Lower leg skin (tissue), 4 donors: ENCODE measurements around the gene PPP1R14C. TPM values are rescaled to one million over a fixed set of nuclear protein-coding genes. Genes with fewer than 3 reads are reported as not detected.
"Not testable (repeated sequence)": the region's sequence is repeated elsewhere in the genome, so short reads cannot be mapped to it uniquely, and the experiment has no call there.

Experiments
- DNase-seq, 2 donors: peaks; one replicate each; pipeline ENCODE4 v3.0.0-alpha.2; 2019; ENCODE audit warnings: low spot score in 2 of 2
- H3K4me3 ChIP-seq: fragments of 200-600 bp; sonication (generic); 2 replicates; pipeline ENCODE4 v1.5.1; 2017; ENCODE audit warnings: mild to moderate bottlenecking, low read depth; ENCODE audit not compliant: poor library complexity, severe bottlenecking
- POLR2A ChIP-seq, 2 donors: fragments of 450-650 bp; IDR thresholded peaks; one replicate each; pipeline ENCODE4 v1.6.1; 2016 to 2017; ENCODE audit warnings: antibody characterized with exemption in 2 of 2, mild to moderate bottlenecking in 1 of 2, moderate library complexity in 1 of 2
- WGBS, 2 donors: methylation state at CpG; one replicate each; pipeline ENCODE4 v1.1.5; 2018; 5-methylcytosine and 5-hydroxymethylcytosine counted together
- intact Hi-C: fragments of 100-400 bp; cut with DNase I; formaldehyde crosslinking; loops from one replicate; pipeline ENCODE4 v1.15.0; 2023; ENCODE audit warnings: low total_unique reads
- total RNA-seq, 4 donors: library from RNA; depleted of rRNA; stranded (reverse); fragments of >200 nt; gene quantifications; one replicate each; pipeline ENCODE4 v1.1.0, GENCODE V29; 2016
- TF ChIP-seq, protein P1 (sequence below), 3 donors: fragments of 450-650 bp; IDR thresholded peaks; one replicate each; pipeline ENCODE4 v1.5.1; 2016; ENCODE audit warnings: antibody characterized with exemption in 3 of 3, mild to moderate bottlenecking in 3 of 3, moderate library complexity in 2 of 3

The PPP1R14C gene
- total RNA-seq, 4 donors from 2014 or later, result 116 to 145 (median 127) TPM

DNA sequence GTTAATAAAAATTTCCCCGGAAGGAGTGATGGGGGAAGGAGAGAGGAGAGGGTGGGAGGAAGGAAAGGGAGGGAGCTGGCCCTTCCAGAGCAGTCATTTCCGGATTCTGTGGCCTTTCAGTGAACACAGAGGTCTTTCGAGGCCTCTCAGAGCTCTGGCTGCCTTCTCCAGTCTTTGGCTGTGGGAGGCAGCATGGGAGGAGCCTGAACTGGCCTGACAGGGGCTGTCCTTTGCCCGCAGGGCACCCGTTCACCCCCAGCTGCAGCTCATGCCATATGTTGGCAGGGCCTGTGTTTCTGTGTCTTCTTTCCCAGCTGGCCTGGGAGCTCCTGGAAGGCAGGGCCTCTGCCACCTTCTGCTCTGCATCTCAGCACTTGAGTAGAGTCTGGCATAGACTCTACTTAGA, 95.5 kb downstream of the PPP1R14C start:
- H3K4me3 ChIP-seq, result no peak overlapping the region
- TF ChIP-seq, protein P1, sequence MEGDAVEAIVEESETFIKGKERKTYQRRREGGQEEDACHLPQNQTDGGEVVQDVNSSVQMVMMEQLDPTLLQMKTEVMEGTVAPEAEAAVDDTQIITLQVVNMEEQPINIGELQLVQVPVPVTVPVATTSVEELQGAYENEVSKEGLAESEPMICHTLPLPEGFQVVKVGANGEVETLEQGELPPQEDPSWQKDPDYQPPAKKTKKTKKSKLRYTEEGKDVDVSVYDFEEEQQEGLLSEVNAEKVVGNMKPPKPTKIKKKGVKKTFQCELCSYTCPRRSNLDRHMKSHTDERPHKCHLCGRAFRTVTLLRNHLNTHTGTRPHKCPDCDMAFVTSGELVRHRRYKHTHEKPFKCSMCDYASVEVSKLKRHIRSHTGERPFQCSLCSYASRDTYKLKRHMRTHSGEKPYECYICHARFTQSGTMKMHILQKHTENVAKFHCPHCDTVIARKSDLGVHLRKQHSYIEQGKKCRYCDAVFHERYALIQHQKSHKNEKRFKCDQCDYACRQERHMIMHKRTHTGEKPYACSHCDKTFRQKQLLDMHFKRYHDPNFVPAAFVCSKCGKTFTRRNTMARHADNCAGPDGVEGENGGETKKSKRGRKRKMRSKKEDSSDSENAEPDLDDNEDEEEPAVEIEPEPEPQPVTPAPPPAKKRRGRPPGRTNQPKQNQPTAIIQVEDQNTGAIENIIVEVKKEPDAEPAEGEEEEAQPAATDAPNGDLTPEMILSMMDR (IDR thresholded peaks at IDR 0.05), result no peak
- no peak for TF ChIP-seq POLR2A (IDR thresholded peaks at IDR 0.05)
- WGBS, 2 donors, result 38 to 46% methylated on average over 4 to 5 of the region's 5 CpGs
- DNase-seq, result no peak
- intact Hi-C loops, result no loop called here

DNA sequence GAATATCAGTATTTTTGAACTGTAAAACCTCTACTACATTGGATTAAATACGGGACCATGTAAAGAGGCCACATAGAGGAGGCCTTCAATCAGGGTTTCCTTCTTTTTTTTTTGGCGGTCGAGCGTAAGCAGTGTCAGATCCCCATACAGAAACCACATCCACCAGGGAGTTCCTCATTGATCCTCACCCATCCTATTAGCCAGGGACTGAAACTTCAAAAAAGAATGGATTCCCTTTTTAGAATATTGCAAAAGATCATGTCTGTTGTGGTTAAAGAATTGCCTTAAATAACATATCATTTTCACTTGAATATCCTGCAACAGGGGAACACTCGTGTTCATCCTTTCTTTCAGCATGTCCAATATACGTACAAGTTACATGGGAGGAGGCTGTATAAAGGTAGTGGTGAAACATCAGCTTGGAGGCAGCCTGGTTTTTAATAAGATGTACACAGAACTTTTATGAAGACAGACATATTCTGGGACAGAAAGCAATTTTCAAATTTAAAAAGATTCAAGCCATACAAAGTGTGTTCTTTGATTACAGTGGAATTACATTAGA, 96.1 kb downstream of the PPP1R14C start:
- 87% methylated on average over 6 of the region's 6 CpGs for WGBS, 2 donors
- TF ChIP-seq POLR2A (IDR thresholded peaks at IDR 0.05), result no peak
- TF ChIP-seq, protein P1 (IDR thresholded peaks at IDR 0.05), result no peak
- intact Hi-C loops, result no loop called here
- DNase-seq, result no peak
- H3K4me3 ChIP-seq, result no peak overlapping the region

DNA sequence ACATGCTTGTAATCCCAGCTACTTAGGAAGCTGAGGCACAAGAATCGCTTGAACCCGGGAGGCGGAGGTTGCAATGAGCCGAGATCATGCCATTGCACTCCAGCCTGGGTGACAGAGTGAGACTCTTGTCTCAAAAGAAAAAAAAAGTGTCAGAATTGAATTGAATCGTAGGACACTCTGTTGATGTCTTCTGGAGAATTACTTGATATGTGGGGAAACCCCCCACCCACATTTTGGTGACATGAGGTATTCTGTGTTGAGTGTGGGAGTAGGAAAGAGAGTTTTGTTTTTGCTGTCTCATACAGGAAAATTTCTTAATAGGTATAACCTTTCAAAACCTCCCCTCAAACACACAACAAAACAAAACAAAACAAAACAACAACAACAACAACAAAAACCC, 98.9 kb downstream of the PPP1R14C start:
- WGBS, 2 donors, result 81 to 88% methylated on average over 5 of the region's 5 CpGs
- H3K4me3 ChIP-seq, DNase-seq, intact Hi-C loops: not testable (repeated sequence)

DNA sequence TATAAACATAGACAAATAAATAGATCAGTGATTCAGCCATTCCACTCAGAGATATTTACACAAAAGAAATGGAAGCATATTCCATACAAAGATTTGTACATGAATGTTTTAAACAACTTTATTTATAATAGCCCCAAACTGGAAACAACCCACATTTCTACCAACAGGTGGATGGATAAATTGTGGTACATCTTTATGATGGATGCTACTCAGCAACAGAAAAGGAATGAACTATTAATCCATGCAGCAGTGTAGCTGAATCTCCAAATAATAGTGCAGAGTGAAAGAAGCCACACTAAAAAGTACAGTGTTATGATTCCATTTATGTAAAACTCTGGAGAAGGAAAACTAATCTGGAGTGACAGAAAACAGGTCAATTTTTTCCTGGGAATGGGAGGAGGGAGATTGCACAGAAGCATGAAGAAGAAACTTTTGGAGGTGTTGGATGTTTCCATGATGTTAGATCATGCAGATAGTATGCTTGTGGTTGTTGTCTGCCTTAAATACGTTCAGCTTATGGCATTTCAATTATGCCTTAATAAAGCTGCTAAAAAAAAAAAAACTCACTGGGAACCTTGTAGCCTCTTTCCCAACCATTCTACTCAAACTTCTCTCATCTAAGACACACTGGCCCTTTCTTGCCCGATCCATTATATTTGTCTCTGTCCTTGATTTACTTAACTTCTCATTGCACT, 100.9 kb downstream of the PPP1R14C start:
- no peak for DNase-seq
- H3K4me3 ChIP-seq, result no peak overlapping the region
- TF ChIP-seq, protein P1 (IDR thresholded peaks at IDR 0.05), result no peak
- no peak for TF ChIP-seq POLR2A (IDR thresholded peaks at IDR 0.05)
- intact Hi-C loops, result no loop called here
- WGBS, 2 donors, result 67 to 73% methylated on average over 2 of the region's 2 CpGs

DNA sequence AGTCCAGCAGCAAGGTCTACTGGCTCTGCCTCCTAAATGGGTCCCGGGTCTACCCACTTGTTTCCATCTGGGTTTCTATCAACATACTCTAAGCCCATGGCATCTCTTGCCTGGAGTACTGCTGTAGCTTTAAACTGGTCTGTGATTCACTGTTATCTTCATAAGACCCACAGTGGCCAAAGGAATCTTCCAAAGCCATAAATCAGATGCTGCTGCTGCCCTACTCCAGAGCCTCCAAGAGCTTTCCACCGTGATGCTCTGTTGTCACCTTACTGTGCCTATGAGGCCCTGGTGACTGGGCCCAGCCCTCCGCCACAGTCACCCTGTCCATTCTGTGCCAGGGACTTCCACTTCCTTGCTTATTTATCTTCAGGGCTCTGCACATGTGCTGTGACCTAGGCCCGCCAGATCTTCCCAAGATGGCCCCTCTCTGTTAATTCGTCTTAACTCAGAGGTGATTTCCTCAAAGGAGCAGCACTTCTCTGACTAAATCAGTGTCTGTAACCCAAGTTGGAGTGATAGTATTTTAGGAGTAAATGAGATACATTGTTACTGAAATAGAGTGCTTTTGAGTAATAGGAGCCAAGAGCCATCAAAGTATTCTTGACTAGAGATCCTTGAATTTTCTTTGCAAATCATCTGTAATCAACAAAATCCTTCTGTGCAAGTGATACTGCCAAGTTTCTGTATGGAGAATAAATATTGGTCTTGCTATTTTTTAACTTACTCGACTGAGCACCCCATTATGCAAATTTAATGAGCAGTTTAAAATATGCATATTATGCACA, 102.5 kb downstream of the PPP1R14C start:
- intact Hi-C loops, result no loop called here
- H3K4me3 ChIP-seq, result no peak overlapping the region
- no peak for DNase-seq
- TF ChIP-seq, protein P1 (IDR thresholded peaks at IDR 0.05), result no peak
- TF ChIP-seq POLR2A (IDR thresholded peaks at IDR 0.05), result no peak
- WGBS, 2 donors, result 88 to 90% methylated on average over 6 of the region's 6 CpGs

DNA sequence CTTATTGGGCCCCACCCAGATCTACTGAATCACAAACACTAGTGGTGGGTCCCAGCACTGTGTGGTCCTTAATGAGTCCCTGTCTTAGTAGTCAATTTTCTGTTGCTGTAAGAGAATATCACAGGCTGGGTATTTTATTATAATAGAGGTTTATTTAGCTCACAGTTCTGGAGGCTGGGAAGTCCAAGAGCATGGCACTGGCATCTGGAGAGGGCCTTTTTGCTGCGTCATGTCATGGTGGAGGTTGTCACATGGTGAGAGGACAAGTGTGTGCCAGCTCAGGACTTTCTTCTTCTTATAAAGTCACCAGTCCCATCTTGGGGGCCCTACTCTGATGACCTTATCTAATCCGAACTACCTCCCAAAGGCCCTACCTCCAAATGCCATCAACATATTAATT, 105.0 kb downstream of the PPP1R14C start:
- WGBS, 2 donors, result 98% methylated on average over 2 of the region's 2 CpGs
- TF ChIP-seq POLR2A (IDR thresholded peaks at IDR 0.05), result no peak
- TF ChIP-seq, protein P1 (IDR thresholded peaks at IDR 0.05), result no peak
- no peak for DNase-seq
- intact Hi-C loops, result no loop called here
- H3K4me3 ChIP-seq, result no peak overlapping the region
